Fibroblast of the conjunctiva (primary cell): ENCODE measurements around the gene PSKH1.
"Not testable (repeated sequence)": the region's sequence is repeated elsewhere in the genome, so short reads cannot be mapped to it uniquely, and the experiment has no call there.

Experiments
- DNase-seq: peaks from one replicate; pipeline ENCODE4 v3.0.0-alpha.2; 2010; ENCODE audit warnings: low read depth

PSKH1 gene

GRCh38 chr16:67963292-67963661 lies 70.2 kb downstream of the PSKH1 start:
- DNase-seq: no peak

GRCh38 chr16:67963662-67964321 lies 70.7 kb downstream of the PSKH1 start:
- no peak for DNase-seq

- DNase-seq: no peak
Measured at GRCh38 chr16:67964477-67965131, 71.5 kb downstream of the PSKH1 start.

- DNase-seq: no peak
Measured at GRCh38 chr16:67965668-67966548, 72.9 kb downstream of the PSKH1 start.

GRCh38 chr16:67966549-67967182 lies 73.6 kb downstream of the PSKH1 start:
- DNase-seq: no peak

- DNase-seq: no peak
Measured at GRCh38 chr16:67967183-67967957, 74.3 kb downstream of the PSKH1 start.

GRCh38 chr16:67967958-67968399 lies 74.9 kb downstream of the PSKH1 start:
- no peak for DNase-seq

GRCh38 chr16:67968400-67969253 lies 75.6 kb downstream of the PSKH1 start, which contains the start of gene SLC12A4:
SLC12A4 (minus strand) TSS chr16:67968637; CDS start chr16:67968553, 84 bp downstream.
- DNase-seq: peak; percentile 56

GRCh38 chr16:67969254-67970039 lies 76.4 kb downstream of the PSKH1 start:
- DNase-seq: no peak

- DNase-seq: no peak
Measured at GRCh38 chr16:67971111-67971510, 78.1 kb downstream of the PSKH1 start.

- DNase-seq: not testable (repeated sequence)
Measured at GRCh38 chr16:67972285-67972684, 79.2 kb downstream of the PSKH1 start.

- DNase-seq: no peak
Measured at GRCh38 chr16:67975321-67976105, 82.5 kb downstream of the PSKH1 start.

- DNase-seq: no peak
Measured at GRCh38 chr16:67976205-67976604, 83.2 kb downstream of the PSKH1 start.

- no peak for DNase-seq
Measured at GRCh38 chr16:67977005-67977404, 84.0 kb downstream of the PSKH1 start.

- DNase-seq: no peak
Measured at GRCh38 chr16:67977469-67978227, 84.6 kb downstream of the PSKH1 start.
